Stimulated activated CD8-positive, alpha-beta memory T cell treated with anti-CD3 and anti-CD28 coated beads, Interleukin-4, amount 100 ng/mL, for 24 hours (primary cell): ENCODE measurements around the gene HSPA12B.

Source experiments
- DNase-seq: peaks from one replicate; pipeline ENCODE4 v3.0.0-alpha.2; 2020; ENCODE audit warnings: low read depth

The HSPA12B gene

GRCh38 chr20:3767110-3767426 lies 34.6 kb downstream of the HSPA12B start:
- no peak for DNase-seq

GRCh38 chr20:3767427-3768341 lies 35.2 kb downstream of the HSPA12B start, which contains the start of gene ADISSP:
ADISSP (minus strand) TSS chr20:3767753; CDS start chr20:3760100, 7,653 bp downstream.
- peak; percentile 94 for DNase-seq

- DNase-seq = peak; percentile 70
Observed at GRCh38 chr20:3768342-3769130, 36.1 kb downstream of the HSPA12B start.

- no peak for DNase-seq
Observed at GRCh38 chr20:3771552-3772058, 39.1 kb downstream of the HSPA12B start.

- no peak for DNase-seq
Observed at GRCh38 chr20:3775457-3776108, 43.1 kb downstream of the HSPA12B start.

GRCh38 chr20:3777381-3777715 lies 44.9 kb downstream of the HSPA12B start:
- DNase-seq = no peak

- peak; percentile 42 for DNase-seq
Observed at GRCh38 chr20:3777716-3778629, 45.5 kb downstream of the HSPA12B start.

- no peak for DNase-seq
Observed at GRCh38 chr20:3778976-3779375, 46.5 kb downstream of the HSPA12B start.

- no peak for DNase-seq
Observed at GRCh38 chr20:3781153-3781910, 48.8 kb downstream of the HSPA12B start, which contains the start of gene SPEF1. SPEF1 (minus strand) TSS chr20:3781448; CDS start chr20:3781287, 161 bp downstream.

GRCh38 chr20:3782597-3782996 lies 50.1 kb downstream of the HSPA12B start:
- DNase-seq = no peak

GRCh38 chr20:3783068-3783489 lies 50.6 kb downstream of the HSPA12B start:
- no peak for DNase-seq

GRCh38 chr20:3783511-3784195 lies 51.2 kb downstream of the HSPA12B start:
- no peak for DNase-seq

GRCh38 chr20:3784216-3784853 lies 51.9 kb downstream of the HSPA12B start:
- no peak for DNase-seq

GRCh38 chr20:3784863-3785239 lies 52.4 kb downstream of the HSPA12B start:
- no peak for DNase-seq

- DNase-seq = no peak
Observed at GRCh38 chr20:3785240-3786125, 53.0 kb downstream of the HSPA12B start.

GRCh38 chr20:3786126-3786484 lies 53.6 kb downstream of the HSPA12B start:
- DNase-seq = no peak

GRCh38 chr20:3786665-3787323 lies 54.3 kb downstream of the HSPA12B start, which contains the start of gene CENPB:
CENPB (minus strand) TSS chr20:3786740; CDS start chr20:3786483, 257 bp downstream.
- DNase-seq = peak; percentile 88
